GM11168 (cell line): ENCODE data around the gene ATP2B2.

ENCODE experiments used
- in situ Hi-C: fragments of 300-500 bp; cut with MboI; formaldehyde crosslinking; loops from one replicate; pipeline ENCODE4 v1.12.0; 2022; ENCODE audit warnings: low sequenced_read_pairs; ENCODE audit not compliant: unreplicated experiment

The ATP2B2 gene

GRCh38 chr3:10321630-10322351 lies 183.6 kb downstream of the ATP2B2 start:
- in situ Hi-C loops: no loop called here

GRCh38 chr3:10320320-10320677 lies 185.1 kb downstream of the ATP2B2 start:
- in situ Hi-C loops: no loop called here

- in situ Hi-C loops: no loop called here
Measured at GRCh38 chr3:10319804-10320203, 185.6 kb downstream of the ATP2B2 start.

GRCh38 chr3:10319251-10319650 lies 186.1 kb downstream of the ATP2B2 start:
- in situ Hi-C loops: no loop called here

- in situ Hi-C loops: no loop called here
Measured at GRCh38 chr3:10317961-10318350, 187.4 kb downstream of the ATP2B2 start.

GRCh38 chr3:10317311-10317960 lies 187.9 kb downstream of the ATP2B2 start:
- in situ Hi-C loops: no loop called here

GRCh38 chr3:10315771-10316344 lies 189.5 kb downstream of the ATP2B2 start:
- in situ Hi-C loops: no loop called here

GRCh38 chr3:10315101-10315500 lies 190.3 kb downstream of the ATP2B2 start:
- in situ Hi-C loops: no loop called here

- in situ Hi-C loops: no loop called here
Measured at GRCh38 chr3:10312861-10313260, 192.5 kb downstream of the ATP2B2 start.

GRCh38 chr3:10312391-10312790 lies 193.0 kb downstream of the ATP2B2 start:
- in situ Hi-C loops: no loop called here

GRCh38 chr3:10311710-10312109 lies 193.7 kb downstream of the ATP2B2 start:
- in situ Hi-C loops: no loop called here

GRCh38 chr3:10310578-10310977 lies 194.8 kb downstream of the ATP2B2 start:
- in situ Hi-C loops: no loop called here

GRCh38 chr3:10309736-10310135 lies 195.7 kb downstream of the ATP2B2 start:
- in situ Hi-C loops: no loop called here

GRCh38 chr3:10308678-10309077 lies 196.7 kb downstream of the ATP2B2 start:
- in situ Hi-C loops: no loop called here

GRCh38 chr3:10306156-10306555 lies 199.2 kb downstream of the ATP2B2 start:
- in situ Hi-C loops: no loop called here

- in situ Hi-C loops: no loop called here
Measured at GRCh38 chr3:10305331-10305902, 200.0 kb downstream of the ATP2B2 start.

GRCh38 chr3:10304905-10305304 lies 200.5 kb downstream of the ATP2B2 start:
- in situ Hi-C loops: no loop called here

GRCh38 chr3:10303785-10304184 lies 201.6 kb downstream of the ATP2B2 start:
- in situ Hi-C loops: no loop called here

GRCh38 chr3:10303105-10303504 lies 202.3 kb downstream of the ATP2B2 start:
- in situ Hi-C loops: no loop called here

- in situ Hi-C loops: no loop called here
Measured at GRCh38 chr3:10300087-10300486, 205.3 kb downstream of the ATP2B2 start.

- in situ Hi-C loops: no loop called here
Measured at GRCh38 chr3:10299679-10300078, 205.7 kb downstream of the ATP2B2 start.
